ENCODE data around the gene MRGPRF.

- TF ChIP-seq, protein P1, sequence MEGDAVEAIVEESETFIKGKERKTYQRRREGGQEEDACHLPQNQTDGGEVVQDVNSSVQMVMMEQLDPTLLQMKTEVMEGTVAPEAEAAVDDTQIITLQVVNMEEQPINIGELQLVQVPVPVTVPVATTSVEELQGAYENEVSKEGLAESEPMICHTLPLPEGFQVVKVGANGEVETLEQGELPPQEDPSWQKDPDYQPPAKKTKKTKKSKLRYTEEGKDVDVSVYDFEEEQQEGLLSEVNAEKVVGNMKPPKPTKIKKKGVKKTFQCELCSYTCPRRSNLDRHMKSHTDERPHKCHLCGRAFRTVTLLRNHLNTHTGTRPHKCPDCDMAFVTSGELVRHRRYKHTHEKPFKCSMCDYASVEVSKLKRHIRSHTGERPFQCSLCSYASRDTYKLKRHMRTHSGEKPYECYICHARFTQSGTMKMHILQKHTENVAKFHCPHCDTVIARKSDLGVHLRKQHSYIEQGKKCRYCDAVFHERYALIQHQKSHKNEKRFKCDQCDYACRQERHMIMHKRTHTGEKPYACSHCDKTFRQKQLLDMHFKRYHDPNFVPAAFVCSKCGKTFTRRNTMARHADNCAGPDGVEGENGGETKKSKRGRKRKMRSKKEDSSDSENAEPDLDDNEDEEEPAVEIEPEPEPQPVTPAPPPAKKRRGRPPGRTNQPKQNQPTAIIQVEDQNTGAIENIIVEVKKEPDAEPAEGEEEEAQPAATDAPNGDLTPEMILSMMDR (IDR thresholded peaks at IDR 0.05) = no peak
- TF ChIP-seq POLR2A (IDR thresholded peaks at IDR 0.05) (no peak), EP300 (IDR thresholded peaks at IDR 0.05) (no peak)
Observed at GRCh38 chr11:68988491-68988890, 24.6 kb downstream of the MRGPRF start.
